H54 (cell line): ENCODE data around the gene GABRR1.
A peak's percentile ranks its signal among the peaks of the same experiment; 100 is the strongest.

Experiments used
- DNase-seq: peaks from one replicate; pipeline ENCODE4 v3.0.0; 2011; ENCODE audit warnings: low spot score, mixed read lengths; ENCODE audit not compliant: insufficient read length
- FAIRE-seq: peaks from 3 replicates; lab custom pipeline; 2011; peaks lifted over from hg19 to GRCh38; lab: Jason Lieb, UNC
- POLR2A ChIP-seq: IDR thresholded peaks from 2 replicates; pipeline ENCODE4 v1.6.1; 2011; ENCODE audit warnings: low read depth, mild to moderate bottlenecking, low read length

GABRR1 gene

DNA sequence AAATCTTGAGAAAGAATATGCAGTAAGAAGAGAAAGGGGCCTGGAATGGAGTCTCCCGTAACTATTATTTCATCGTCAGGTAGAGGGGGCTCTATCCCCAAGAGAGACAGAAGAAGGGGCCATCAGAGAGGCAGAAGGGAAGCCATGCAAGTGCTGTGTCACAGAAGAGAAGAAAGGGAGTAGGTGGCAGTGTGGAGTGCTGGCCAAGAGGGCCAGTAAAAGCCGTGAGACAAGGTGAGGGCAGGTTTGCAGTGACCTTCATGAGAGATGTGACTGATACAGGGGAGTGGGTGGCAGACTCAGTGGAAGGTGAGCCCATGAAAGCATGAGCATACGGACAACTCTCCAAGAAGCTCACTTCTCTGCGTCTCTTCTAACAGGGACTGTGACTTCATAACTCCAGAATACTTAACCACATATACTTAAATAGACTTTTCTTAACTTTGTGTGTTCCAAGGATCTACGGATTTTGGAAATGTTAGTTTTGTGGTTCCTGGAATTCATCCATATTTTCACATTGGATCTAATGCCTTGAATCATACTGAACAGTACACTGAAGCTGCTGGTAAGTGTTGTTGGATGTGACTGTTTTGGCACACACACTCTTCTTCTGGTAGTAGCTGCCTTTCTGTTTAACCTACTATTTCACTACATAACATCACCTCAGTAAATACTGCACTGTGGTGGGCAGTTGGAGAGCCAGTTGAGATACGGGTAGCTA lies 55.7 kb downstream of the GABRR1 start:
- DNase-seq (no peak), FAIRE-seq (no peak)
- TF ChIP-seq POLR2A = no peak

DNA sequence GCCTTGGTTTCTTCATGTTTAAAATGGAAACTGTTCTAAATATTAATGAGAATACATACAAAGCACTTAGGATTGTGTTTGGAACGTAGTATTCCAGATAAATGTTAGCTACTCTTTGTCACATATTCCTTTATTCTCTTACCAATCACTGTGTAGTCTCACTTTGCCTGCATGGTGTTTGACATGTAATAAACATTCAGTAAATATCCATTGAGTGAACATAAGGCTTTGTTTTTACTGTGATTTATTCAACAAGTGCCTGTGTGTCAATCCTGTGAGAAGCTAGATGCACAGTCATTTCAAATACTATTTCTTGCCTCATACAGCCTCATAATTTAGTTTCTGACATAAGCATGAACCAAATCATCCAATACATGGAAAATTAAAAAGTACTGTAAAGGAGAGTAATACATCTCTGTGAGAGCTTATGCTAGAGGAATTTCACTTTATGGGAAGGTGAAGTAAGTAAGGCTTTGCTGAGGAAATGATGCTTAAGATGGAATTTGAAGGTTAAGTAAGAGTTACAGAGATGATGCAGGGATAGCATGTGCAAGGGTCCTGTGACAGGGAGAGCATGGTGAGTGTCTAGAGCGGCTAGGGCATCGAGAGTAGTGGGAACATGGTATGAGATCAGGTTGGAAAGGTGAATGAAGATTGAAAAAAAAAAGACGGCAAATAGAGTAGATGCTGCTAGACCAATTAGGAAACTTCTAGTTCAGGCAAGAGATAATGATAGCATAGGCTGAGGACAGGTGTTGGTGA lies 56.6 kb downstream of the GABRR1 start:
- no peak for TF ChIP-seq POLR2A
- FAIRE-seq (peak; percentile 11), DNase-seq (no peak)

DNA sequence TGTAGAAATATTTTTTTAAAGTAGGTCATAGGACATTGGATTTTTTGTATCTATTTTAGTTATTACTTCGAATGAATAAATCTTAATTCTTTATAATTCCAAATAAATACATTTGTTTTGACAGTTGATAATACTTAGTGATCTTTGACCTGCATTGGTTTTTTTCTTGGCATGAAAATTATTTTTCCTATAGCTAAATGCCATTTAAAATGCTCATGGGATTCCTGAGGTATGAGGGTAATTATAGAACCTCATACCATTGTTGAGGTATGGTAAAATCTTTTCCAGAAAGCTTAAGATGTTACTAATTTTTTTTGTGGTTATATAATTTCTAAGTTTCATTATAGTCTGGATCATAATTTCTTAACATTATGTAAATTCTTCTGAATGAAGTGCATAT lies 63.0 kb downstream of the GABRR1 start:
- no peak for TF ChIP-seq POLR2A
- DNase-seq = no peak
- no peak for FAIRE-seq

DNA sequence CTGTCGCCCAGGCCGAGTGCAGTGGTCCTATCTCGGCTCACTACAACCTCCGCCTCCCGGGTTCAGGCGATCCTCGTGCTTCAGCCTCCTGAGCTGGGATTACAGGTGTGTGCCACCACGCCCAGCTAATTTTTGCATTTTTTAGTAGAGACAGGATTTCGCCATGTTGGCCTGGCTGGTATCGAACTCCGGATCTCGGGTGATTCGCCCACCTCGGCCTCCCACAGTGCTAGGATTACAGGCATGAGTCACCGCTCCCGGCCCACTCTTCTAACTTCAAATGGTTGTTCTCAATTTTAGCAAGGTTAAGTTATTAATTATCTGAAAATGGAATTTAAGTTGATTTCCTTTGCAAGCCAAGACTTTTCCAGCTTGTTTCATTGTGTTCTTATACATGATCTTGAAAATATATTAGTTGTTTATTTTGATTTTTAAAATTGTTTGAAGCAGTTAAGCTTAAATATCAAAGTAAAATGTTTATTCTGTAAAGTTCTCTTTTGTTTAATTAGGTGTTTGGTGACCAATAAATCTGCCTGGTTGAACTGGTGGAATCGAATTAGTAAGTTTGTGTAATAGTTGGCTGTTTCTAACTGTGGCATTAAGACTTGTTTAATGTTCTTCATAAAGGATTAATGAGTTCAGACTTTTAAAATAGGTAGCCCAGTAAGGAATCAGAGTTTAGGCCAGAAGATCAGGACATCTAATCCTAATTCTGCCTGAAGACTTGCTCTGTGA lies 69.0 kb downstream of the GABRR1 start:
- no peak for TF ChIP-seq POLR2A
- DNase-seq = no peak
- no peak for FAIRE-seq

DNA sequence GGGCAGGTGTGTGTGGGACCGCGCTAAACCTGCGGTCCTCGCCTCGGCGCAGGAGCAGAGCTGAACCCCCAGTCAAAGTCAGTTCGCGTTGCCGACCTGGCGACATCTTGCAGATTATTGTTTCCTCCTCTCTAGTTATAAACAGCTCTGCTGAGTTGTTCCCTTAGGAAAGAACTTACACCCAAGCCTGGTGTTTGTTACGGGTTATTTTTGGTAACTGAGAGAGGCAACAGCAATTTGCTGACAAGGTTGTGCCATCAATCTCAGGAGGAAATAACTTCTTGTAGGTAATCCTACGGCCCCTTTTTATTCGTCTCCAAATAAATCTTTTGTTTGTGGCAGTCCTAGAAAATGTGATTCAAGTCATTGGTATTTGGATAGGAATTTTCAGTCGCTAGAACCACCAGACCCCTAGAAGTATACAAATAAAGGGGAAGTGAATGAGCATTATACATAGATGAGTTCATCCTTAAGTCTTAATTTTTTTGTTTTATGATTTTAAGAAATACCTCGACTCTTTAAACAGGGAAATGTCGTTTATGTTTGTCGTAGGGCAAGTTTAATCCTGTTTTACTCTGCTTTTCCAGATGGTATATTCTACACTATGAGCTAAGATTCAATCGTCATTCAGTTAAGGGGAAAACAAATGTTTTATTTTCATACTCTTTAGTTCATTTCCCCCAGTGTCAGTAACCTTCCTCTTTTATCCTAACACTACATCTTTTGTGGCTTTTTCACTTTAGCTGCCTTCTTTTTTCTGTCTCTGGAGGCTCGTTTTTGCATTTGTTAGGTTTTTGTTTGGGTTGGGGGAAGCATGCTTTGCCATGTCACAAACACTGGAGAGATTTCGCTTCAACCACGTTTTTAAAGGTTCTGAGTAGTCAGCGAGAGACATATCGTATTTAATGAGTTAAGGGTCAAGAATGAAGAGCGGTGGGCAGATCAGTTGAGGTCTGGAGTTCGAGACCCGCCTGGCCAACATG lies 70.1 kb downstream of the GABRR1 start:
- DNase-seq (peak; percentile 19), FAIRE-seq (peak; percentile 70)
- TF ChIP-seq POLR2A = no peak

DNA sequence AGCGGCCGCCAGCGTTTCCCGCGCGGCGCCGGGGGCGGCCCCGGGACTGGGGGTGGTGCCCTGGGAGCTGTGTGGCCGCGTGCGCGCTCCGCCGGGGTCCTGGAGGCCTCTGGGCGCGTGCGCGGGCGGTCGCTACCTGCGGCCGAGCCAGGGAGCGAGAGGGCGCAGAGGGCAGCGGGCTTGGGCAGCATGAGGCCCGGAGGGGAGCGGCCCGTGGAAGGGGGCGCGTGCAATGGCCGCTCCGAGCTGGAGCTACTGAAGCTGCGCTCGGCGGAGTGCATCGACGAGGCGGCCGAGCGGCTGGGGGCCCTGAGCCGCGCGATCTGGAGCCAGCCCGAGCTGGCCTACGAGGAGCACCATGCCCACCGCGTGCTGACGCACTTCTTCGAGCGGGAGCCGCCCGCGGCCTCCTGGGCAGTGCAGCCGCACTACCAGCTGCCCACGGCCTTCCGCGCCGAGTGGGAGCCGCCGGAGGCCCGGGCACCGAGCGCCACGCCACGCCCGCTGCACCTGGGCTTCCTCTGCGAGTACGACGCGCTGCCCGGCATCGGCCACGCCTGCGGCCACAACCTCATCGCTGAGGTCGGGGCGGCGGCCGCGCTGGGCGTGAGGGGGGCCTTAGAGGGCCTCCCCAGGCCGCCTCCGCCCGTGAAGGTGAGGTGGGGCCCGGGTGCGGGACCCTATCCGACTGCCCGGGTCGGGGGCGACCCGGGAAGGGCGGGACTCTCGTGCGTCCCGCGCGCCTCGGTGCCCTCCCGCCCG lies 71.0 kb downstream of the GABRR1 start, which contains the start of gene PM20D2:
Gene PM20D2 (plus strand): TSS at position 100 of the 762 bp plus-strand sequence. CDS start 90 bp downstream, at position 190.
- TF ChIP-seq POLR2A = 0 out of 2 replicates have a peak, but pooled peaks have one; percentile 44
- DNase-seq (peak; percentile 82), FAIRE-seq (no peak)

DNA sequence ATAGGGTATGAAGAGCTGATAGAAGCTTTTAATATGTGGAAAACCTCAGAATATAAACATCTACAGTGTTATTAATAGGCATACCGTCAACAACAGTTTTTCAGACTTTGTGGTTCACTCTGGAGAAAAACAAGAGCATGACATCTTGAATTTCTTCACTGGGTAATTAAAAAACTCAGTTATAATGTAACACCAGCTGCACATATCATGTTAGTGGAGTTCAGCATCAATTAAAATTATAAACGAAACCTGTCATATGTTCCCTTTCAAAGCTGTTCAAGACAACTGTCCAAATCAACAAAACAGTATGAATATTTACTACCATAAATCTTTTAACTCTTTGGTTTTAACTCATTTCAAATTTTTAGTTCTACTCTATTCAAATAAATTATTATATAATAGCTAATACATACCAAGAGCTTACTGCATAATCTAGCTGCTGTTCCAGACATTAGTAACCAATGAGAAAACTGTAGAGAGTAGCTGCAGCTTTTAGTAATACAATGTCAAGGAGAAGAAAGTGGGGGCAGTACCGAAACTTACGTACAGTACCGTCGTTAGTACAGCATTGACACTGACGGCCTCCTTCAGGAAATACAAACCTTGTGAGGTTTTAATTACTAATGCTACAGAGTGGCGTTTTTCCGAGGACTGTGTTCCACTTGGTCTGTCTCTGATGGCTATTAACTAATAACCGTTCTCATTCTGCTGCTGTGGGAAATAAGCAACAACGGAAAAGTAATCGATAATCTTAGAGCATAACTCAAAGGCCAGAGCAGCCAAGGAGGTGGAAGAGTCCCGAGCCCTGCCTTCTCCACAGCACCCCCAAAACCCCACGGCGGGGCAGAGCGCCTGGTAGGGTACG lies 71.8 kb downstream of the GABRR1 start:
- no peak for TF ChIP-seq POLR2A
- FAIRE-seq (peak; percentile 30), DNase-seq (no peak)

DNA sequence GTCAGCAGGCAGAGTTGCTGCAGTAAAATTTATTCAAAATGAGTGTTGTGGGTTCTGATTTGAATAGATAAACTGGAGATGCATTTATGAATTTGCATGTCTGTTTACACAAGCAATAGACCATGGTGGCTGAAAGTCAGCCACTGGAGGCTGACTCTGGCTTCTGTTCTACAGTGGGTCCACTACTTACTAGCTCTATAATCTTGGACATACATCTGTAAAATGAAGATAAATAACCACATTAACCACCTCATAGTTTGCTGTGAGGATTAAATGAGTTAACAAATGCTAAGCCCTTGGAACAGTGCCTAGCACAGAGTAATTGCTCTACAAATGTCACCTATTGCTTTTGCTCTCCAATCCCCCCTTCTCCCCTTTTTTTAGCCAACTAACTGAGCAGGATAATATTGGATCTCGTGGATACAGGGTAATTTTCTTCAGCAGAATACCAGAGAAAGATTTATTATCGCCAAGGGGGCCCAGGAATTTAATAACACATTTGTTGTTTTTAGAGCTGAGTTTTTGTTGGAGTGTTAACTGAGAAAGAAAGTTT lies 72.7 kb downstream of the GABRR1 start:
- no peak for FAIRE-seq

DNA sequence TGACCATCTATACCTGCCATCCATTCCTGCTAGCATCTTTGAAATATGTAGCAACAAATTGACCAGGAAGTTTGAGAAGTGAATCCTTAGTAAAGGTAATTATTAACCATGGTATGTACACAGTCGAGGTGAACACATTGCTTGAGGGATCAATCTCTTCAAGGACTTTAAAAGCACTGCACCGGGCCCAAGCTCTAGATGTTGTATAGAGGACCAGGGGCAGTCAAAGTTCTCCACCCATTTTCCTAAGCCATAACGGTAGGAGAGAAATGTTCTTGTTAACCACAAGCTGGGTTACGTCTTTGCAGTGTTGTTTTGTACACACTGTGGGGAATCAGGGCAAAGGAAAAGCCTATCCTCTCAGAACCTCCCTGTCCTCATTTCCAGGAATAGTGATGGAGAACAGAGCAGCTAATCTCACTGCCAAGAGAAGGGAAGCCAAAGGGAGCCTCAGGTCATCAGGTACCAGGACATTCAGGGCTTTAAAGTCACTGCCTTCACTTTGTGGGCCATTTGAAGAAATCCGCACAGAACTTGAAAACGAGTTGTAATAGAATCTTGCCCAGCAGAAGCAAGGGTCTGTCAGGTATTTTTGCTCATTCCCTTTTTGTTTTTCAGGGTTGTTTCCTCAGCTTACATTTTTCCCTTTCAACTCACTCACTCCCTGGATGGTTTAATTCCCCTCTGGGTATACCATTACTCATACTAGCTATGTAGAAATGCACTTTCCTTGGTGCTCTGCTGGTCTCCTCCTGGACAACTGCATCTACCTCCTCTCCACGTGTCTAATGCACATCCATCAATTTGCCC lies 76.6 kb downstream of the GABRR1 start:
- TF ChIP-seq POLR2A = no peak
- FAIRE-seq = no peak
- DNase-seq = no peak

More for the DNA sequence above, 72.7 kb downstream of the GABRR1 start:
- no peak for TF ChIP-seq POLR2A
- no peak for DNase-seq
